HG02642 (cell line): Measurements from ENCODE around the gene UBXN11.

Experiments used
- ATAC-seq: cut with Tn5 transposase; IDR thresholded peaks from one replicate; pipeline ENCODE4 v1.9.1; 2021; ENCODE audit warnings: mild to moderate bottlenecking; ENCODE audit not compliant: unreplicated experiment, poor library complexity

UBXN11 gene, protein sequence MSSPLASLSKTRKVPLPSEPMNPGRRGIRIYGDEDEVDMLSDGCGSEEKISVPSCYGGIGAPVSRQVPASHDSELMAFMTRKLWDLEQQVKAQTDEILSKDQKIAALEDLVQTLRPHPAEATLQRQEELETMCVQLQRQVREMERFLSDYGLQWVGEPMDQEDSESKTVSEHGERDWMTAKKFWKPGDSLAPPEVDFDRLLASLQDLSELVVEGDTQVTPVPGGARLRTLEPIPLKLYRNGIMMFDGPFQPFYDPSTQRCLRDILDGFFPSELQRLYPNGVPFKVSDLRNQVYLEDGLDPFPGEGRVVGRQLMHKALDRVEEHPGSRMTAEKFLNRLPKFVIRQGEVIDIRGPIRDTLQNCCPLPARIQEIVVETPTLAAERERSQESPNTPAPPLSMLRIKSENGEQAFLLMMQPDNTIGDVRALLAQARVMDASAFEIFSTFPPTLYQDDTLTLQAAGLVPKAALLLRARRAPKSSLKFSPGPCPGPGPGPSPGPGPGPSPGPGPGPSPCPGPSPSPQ

DNA sequence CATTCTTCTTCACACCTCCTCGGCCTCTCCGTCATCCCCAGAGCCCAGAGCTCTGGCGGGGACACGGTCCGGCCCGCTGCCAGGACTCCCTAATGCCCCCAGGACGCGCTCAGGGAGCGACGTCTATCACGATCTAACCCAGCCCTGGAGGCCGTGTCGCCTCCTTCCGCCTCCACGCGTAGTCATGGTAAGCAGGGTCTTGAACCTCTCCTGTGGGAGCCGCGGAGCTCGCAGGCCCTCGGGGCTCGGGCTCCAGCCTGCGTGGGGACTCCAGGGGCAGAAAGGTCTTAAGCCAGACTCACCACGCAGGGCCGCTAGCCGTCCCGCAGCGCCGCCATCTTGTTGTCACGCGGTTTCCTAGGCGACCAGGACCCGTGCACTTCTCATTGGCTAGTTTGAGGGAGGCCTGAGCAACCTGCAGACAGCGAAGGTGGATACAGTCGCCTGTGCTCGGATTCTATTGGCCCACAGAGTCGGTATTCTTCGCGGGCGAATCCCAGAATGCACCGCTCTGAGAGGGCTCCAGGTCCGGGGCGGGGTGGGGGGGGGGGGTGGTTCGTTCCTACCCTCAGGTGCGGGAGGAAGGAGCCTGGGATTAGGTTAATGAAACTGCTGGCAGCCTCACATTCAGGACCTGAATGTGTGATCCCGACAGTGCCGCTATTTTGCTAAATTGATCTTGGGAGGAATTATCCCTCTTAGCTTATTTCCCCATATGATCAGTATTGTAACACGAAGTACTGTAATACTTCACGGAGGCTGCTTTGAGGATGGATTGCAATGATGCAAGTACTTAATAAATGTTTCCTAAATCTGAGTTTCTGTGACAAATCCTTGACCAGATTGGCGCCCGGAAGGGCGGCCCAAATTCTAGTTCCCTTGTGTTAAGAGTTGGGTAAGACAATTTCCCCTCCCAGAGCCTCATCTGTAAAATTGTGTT is at the start of gene UBXN11:
UBXN11 (minus strand) TSS at position 347 of the 940 bp plus-strand sequence. CDS start 3,753 bp downstream, outside the sequence.
- ATAC-seq, result peak; percentile 98

DNA sequence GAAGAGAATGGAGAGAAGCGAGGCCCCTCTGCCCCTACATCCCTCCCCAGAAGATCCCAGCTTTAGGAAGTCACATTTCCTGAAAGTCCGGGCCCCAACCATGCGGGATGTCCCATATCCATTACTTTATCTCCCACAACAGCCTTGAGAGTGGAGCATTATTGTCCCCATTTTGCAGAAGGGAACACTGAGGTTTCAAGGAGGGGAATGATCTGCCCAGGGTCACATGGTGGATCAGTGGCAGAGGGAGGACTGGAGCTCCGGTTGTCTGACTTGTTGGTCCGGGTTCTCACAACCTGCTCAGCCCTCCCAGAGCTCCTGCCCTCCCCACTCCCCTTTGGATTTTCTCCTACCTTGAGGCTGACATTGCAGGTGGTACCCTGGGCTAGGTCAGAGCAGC is 49.7 kb upstream of the UBXN11 start:
- ATAC-seq, result no peak

DNA sequence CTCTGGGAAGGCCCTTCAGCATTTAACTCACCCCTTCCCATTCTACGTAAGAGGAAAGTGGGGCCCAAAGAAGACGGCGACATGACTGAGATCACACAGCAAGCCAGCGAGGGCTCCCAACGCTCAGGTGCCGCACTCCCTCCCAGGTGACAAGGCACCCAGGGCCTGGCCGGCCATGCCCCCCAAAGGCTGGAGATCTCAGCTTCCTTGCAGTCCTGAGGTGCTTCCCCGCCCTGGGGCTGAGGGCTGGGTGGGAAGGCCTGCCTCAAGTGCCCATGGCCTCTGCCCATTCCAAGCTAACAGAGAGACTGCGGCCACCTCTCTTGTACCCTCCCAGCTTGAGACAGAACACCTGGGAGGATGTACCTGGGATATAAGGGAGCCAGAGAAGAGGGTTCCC is 48.5 kb upstream of the UBXN11 start:
- ATAC-seq, result no peak

DNA sequence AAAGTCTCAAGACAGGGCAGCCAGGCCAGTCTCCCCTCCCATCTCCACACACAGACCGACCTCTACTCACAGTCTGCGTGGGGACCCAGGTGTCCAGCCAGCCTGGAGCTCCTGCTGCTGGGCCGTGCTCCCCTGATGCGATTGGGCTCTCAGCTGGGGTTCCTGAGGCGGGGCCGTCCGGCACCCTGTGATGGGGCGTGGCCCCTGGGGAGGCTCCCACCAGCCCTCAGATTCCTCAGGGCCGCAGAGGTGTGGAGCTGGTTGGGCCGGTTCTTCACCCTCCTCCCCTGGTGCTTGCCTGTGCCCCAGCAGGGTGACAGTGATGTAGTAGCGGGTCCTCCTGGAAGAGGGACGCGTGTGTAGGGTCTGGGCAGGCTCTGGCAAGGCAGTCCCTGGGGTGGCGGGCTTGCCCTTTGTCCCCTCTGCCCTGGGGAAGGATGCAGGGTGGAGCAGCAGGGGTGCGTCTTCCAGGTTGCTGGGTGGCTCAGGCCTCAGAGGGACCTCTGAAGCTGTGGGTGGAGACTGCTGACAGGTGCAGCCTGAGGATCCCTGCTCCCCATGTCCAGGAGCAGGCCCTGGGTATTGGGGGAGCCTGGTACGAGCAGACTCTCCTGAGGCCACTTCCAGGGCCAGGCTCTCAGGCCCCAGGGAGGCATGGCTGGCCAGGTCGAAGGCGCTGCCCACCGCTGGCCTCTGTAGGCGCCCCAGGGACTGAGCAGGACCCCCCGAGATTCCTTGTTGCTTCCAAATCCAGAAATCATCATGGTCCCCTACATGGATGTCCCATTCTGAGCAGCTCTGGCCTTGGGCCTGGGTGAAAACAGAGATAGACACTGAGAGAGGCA is 47.8 kb upstream of the UBXN11 start, which contains the start of gene CRYBG2:
CRYBG2 (minus strand) TSS at position 155 of the 845 bp plus-strand sequence. CDS start 7,473 bp downstream, outside the sequence.
- ATAC-seq, result no peak

DNA sequence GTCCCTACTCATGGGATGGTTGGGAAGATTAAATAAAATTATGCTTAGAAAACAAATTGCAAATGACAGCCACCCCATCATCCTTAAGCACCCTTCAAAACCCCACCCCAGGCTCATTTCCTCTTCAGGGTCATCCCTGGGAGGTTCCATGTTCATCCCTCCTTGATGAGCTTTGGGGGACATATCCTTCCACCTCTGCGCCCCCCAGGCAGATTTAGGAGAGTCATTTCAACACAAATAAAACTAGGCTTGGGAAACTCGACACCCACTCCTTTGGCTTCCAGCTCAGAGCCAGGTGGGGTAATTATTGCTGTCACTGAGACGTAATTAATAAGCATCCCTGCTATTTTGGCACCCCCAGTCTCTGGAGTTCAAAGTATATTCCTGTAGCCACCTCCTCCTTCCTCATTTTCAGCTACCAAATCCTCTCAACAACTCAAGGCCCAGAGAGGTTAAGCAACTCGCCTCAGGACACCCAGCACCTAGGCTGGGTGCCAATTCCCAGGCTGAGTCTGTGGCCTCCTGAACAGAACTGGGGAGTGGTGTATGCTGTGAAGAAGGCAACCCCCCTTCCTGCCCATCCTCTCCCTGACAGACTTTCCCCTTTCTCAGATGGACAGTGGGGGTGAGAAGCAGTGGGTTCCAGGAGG is 46.9 kb upstream of the UBXN11 start:
- ATAC-seq, result no peak

DNA sequence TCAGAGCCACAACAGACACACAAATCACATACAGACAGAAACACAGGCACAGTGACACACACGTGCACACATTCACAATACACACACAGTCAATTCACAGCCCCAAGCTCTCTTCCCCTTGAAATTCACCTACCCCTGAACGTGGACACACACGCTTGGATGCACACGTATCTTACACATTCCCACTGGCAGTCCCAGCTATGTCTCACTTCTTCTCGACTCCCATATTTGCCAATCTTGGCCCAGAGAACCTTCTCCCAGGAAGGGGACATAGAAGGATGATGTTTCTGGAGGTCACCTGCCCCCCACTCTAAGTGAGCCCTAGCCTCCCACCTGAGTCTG is 45.9 kb upstream of the UBXN11 start:
- no peak for ATAC-seq

DNA sequence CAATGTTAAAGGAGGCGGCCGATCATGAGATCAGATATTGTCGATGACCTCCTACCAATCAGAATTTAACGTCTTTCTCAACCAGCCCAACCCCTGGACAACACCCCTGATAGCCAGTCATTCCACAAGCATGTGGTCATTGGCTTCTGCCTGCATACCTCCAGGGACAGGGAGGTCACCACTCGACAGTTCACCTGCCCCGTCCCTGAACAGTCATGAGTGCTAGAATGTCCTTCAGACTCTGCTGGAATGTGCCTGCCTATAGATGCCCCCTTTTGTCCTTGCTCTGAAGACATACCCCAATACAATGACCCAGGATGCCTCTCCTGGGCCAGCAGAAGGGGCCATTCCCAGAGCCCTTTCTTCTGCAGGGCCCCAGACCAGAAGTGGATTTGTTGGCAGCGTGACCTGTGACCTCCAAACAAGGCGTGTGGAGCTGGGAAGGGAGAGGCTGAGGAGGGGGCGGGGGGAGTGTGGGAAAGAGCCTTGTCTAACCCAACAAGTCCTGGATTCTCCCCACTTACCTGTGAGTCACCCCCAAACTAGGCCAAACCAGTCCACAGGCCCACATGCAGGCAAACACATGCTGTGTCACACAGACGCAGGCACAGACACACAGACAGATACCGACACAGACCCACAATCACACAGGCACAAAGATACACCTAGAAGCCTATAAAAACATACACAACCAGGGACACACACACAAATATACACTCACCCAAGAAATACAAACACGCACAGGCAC is 45.3 kb upstream of the UBXN11 start:
- no peak for ATAC-seq

DNA sequence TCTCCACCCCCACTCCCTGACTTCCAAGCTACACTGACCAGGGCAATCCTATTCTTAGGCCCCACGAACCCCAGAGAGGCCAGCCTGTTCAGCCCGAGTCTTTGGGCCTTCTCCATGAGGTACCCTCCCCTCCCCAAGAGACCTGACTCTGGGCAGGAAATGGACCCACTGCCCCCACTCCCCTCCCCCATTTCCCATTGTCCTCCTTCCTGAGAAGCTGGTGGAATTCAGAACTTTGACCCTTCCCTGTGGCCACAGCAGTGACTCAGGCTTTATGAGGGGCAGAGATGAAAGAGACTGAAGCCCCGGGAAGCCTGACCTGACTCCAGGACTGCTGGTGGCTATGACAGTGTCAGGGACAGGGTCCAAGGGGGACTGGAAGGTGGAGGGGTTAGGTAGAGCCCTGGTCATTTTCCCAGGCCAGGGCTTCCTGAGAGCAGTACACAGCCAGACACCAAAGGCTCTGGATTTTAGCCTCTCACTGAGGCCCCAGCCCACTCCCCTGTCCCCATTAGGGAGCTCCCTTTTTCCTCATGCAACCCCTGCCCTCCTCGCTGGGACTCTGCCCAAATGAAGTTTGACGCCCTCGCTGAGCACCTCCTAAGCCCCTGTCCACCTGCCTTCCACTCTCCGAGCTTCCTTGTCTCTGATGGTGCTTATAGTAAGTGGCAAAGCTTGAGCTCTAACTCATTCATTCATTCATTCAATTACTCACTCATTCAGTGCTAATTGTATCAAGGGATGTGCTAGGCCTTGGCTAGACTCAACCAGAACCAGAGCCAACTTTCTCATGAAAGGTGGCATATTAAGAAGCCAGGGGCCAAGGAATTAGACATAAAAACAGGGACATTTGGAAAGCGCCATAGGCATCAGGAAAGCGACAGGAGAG is 44.5 kb upstream of the UBXN11 start:
- ATAC-seq, result no peak

DNA sequence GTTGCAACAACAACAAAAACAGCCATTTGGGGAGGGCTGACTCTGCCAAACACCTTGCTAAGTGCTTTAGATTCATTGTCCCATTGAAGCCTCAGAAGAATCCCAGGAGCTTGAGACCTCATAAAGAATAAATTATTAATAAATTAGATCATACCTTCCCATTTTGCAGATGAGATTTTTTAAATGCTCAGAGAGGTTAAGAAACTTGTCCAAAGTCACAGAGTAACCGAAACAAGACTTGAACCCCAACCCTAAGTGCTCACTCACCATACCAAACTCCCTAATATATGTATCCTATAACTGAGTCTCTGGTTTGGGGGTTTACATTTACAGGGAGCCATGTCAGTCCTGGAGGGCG is 43.9 kb upstream of the UBXN11 start:
- no peak for ATAC-seq

DNA sequence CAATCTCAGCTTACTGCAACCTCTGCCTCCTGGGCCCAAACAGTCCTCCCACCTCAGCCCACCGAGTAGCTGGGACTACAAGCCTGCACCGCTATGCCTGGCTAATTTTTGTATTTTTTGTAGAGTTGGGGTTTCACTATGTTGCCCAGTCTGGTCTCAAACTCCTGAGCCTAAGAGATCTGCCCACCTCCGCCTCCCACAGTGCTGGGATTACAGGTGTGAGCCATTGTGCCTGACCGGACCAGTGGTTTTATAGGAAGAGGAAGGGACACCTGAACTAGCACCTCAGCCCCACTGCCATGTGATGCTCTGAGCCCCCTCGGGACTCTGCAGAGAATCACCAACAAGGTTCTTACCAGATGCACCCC is 43.4 kb upstream of the UBXN11 start:
- ATAC-seq, result no peak

DNA sequence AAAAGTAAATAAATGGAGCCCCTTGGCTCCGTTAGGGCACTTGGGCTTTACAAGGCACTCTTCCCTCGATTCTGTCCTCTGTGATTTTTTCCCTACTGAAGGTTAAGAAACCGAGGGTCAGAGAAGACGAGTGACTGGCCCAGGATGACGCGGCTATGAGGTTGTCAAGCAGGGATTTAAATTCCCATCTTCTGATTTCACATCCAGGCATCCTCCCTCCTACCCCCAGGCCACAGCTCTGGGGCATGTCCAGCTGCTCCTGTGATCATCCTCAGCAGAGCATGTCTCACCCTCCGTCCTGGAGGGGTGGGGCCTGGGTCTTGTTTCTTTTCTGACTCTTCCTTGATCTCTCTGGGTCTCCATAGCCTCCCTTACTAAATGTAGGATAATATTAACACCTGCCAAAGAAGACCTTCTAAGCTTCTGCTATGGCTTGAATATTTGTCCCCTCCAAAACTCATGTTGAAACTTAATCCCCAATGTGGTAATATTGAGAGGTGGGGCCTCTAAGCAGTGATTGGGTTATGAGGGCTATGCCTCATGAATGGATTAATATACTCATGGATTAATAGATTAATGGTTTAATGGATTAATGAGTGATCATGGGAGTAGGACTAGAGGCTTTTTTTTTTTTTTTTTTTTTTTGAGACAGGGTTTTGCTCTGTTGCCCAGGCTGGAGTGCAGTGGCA is 42.9 kb upstream of the UBXN11 start:
- no peak for ATAC-seq

DNA sequence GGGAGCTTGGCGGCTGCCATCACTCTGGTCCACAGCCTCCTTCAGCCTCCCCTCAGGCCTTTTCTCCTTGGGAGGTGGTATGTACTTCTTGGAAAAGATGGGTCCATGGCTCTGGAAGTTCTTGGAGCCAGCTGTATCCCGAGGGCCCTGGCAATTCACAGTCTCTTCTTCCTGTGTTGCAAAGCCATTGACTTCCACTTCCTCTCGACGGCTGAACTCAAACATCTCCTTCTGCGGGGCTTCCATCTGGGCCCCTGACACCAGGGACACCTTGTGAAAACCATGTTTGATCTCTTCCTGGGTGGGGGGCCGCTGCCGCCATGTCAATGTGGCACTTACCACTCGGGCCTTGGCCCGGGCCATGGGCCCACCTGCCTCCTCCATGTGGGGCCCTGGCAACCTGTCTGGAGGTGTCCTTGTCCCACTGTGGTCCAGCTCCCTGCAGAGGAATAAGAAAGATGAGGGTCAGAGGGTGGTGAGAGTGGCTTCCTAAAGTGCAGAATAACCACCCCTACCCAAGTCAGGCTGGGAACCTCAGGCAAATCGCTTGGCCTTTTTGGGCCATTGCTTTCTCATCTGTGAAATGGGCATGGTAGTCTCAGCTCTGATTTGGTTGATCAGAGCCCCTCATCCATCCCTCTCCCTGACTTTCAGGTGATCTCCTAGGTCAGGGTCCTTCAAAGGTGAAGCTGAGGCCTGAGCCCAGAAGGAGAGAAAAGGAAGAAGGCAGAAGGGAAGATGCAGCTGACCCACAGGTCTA is 40.0 kb upstream of the UBXN11 start:
- ATAC-seq, result no peak

DNA sequence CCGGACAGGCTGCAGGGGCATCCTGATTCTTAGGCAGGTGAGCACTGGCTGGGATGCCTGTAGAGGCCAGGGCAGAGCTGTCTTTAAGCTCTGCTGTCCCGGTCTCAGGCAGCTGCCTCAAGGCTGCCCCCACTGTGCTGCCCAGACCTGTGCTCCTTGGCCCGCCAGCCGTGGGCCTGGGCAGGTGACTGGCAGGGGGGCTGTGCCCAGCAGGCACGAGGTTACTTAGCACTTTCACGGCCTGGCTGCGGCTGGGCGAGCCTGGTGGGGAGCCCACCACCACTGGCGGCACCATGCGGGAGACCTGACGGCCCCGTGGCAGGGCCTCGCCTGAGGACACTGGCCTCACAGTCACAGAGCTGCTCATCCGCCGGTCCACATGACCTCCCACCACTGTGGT is 39.3 kb upstream of the UBXN11 start:
- ATAC-seq, result no peak

DNA sequence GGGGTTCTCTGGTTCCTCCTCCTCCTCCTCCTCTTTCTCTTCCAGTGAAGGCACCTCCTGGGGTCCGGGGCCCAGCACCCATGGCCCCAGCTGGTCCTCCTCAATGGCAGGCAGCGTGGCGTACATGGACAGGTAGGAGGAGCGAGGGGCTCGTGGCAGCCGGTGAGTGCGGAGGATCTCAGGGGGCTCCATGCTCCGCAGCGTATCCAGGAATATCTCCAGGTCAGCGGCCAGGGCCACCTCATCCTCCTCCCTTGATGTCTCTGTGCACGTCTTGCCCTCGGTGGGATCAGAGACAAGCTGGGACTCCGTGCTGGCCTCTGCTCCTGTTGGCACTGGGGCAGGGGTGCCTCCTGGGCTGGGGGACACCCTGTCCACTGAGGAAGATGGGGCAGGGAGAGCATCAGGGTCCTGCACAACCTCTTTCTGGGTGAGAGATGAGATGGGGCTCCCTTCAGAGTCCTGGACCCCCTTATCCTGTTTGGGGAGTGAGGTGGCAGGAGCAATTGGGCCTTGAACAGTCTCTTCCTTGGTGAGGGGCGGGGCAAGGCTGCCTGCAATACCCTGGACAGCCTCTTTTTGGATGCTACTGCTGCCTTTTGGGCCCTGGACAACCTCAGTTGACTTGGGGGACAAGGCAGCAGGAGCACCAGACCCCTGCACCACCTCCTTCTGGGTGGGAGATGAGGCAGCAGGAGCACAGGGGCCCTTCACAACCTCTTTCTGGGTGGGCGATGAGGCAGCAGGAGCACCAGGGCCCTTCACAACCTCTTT is 37.9 kb upstream of the UBXN11 start:
- no peak for ATAC-seq

DNA sequence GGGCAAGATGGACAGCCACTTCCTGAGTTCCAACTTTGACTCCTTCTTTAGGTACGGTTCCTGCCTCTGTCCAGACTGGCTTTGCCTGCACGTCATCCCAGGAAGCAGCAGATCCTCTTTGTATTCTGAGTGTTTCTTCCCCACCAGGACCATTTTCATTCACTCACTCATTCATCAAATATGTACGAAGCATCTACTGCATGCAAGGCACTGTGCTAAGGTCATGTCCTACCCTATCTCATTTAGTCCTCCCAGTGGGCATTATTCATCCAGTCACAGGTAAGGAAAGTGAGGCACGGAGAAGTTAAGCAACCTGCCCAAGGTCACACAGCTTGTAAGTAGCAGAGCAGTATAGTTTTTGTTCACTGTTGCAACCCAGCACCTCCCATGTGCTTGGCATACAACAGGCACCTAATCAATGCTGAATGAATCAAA is 33.6 kb upstream of the UBXN11 start:
- no peak for ATAC-seq

DNA sequence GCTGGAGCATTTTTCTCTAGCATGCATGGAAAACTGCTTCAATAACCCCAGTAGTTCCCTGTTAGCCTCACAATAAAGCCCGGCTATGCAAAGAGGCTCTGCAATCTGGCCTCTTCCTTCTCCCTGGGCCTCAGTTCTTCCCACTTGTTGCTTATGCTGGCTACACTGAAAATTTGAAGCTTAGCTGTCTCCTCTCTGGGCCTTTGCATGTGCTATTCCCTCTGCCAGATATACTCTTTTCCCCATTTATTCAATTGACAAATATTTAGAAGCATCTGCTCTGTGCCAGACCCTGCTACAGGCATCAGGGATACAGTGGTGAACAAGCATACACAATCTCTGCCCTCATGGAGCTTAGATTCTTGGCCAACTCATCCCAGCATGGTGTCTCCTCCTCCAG is 32.2 kb upstream of the UBXN11 start:
- no peak for ATAC-seq
